HCT116 (cell line): ENCODE measurements around the gene DTNB. TPM values are rescaled to one million over a fixed set of nuclear protein-coding genes. Genes with fewer than 3 reads are reported as not detected.

ENCODE experiments used
- ATAC-seq: fragments of 200-7000 bp; cut with Tn5 transposase; 2 replicates; pipeline ENCODE4 v1.9.1; 2020; ENCODE audit warnings: mild to moderate bottlenecking, moderate library complexity
- BruUV-seq: library from RNA; stranded (reverse); fragments of 400-500 nt; replicated peaks from 2 replicates; lab custom pipeline; 2021; lab: Mats Ljungman, UMichigan
- CTCF ChIA-PET: fragments of 300-600 bp; sonication (Branson Sonifier 250); formaldehyde crosslinking; loops from one replicate; lab custom pipeline; 2021; ENCODE audit warnings: antibody characterized with exemption; lab: Charles Lee
- POLR2A ChIA-PET: fragments of 300-600, 350-600 bp; sonication (Branson Sonifier 250); formaldehyde crosslinking; loops from one replicate; lab custom pipeline; 2021; ENCODE audit warnings: antibody characterized with exemption; lab: Charles Lee
- RAD21 ChIA-PET, 2 experiments: fragments of 300-600 bp; sonication (Branson Sonifier 250); formaldehyde crosslinking; loops; one replicate each; lab custom pipeline; 2023; ENCODE audit warnings: low total read pairs in 2 of 2; ENCODE audit not compliant: uncharacterized antibody in 2 of 2, unreplicated experiment in 2 of 2, low non-redundant PET in 1 of 2; lab: Charles Lee
- DNase-seq: peaks from one replicate; pipeline ENCODE4 v3.0.0-alpha.2; 2010; ENCODE audit warnings: low read depth, low spot score
- H2AFZ ChIP-seq: fragments of 200-600 bp; shearing (Covaris generic), sonication (generic); 2 replicates; pipeline ENCODE4 v1.6.1; 2017; ENCODE audit warnings: low read depth, mixed run types, mixed read lengths, antibody characterized with exemption, low read length; ENCODE audit not compliant: poor library complexity, severe bottlenecking
- H3K27ac ChIP-seq: 2 replicates; pipeline ENCODE4 v1.5.1; 2012; ENCODE audit warnings: low read depth, low read length
- H3K27me3 ChIP-seq: fragments of 200-600 bp; sonication (generic); 2 replicates; pipeline ENCODE4 v1.6.1; 2016; ENCODE audit warnings: mixed run types, low read length, mixed read lengths; ENCODE audit not compliant: insufficient read depth
- H3K36me3 ChIP-seq, 2 experiments: fragments of 200-500 bp in 1 of 2; fragments of 200-600 bp in 1 of 2; sonication (Bioruptor generic) in 1 of 2; sonication (generic) in 1 of 2; 2 replicates each; pipeline versions ENCODE4 v1.5.1 to v1.6.1; 2014 to 2016; ENCODE audit warnings: low read length in 2 of 2, inconsistent platforms in 1 of 2, mixed read lengths in 1 of 2, mixed run types in 1 of 2; ENCODE audit not compliant: insufficient read depth in 2 of 2, control insufficient read depth in 1 of 2
- H3K4me1 ChIP-seq, 2 experiments: fragments of 200-600 bp in 1 of 2; sonication (generic) in 1 of 2; 2 replicates each; pipeline versions ENCODE4 v1.5.1 to v1.6.1; 2012 to 2017; ENCODE audit warnings: low read length in 2 of 2, inconsistent platforms in 1 of 2, mild to moderate bottlenecking in 1 of 2, mixed read lengths in 1 of 2, mixed run types in 1 of 2, moderate library complexity in 1 of 2; ENCODE audit not compliant: insufficient read depth in 2 of 2, control insufficient read depth in 1 of 2
- H3K4me2 ChIP-seq: fragments of 200-600 bp; sonication (generic); 2 replicates; pipeline ENCODE4 v1.6.1; 2017; ENCODE audit warnings: mixed run types, low read length, mixed read lengths
- H3K4me3 ChIP-seq, 2 experiments: fragments of 200-600 bp in 1 of 2; sonication (generic) in 1 of 2; replicated peaks in 1 of 2; 2 replicates each; pipeline ENCODE4 v1.5.1; 2011 to 2016; ENCODE audit warnings: low read length in 2 of 2, control low read depth in 1 of 2, low read depth in 1 of 2, mild to moderate bottlenecking in 1 of 2, mixed read lengths in 1 of 2, mixed run types in 1 of 2
- H3K79me2 ChIP-seq: fragments of 200-600 bp; sonication (generic); 2 replicates; pipeline ENCODE4 v1.6.1; 2017; ENCODE audit warnings: mild to moderate bottlenecking, mixed run types, low read length, moderate library complexity, mixed read lengths; ENCODE audit not compliant: insufficient read depth
- H3K9ac ChIP-seq: fragments of 200-600 bp; sonication (generic); 2 replicates; pipeline ENCODE4 v1.6.1; 2016; ENCODE audit warnings: low read length, mixed read lengths
- H3K9me2 ChIP-seq: fragments of 200-600 bp; sonication (generic), shearing (Covaris generic); 2 replicates; pipeline ENCODE4 v1.6.1; 2017; ENCODE audit warnings: mixed run types, mild to moderate bottlenecking, moderate library complexity; ENCODE audit not compliant: insufficient read depth
- H3K9me3 ChIP-seq, 2 experiments: fragments of 200-500 bp in 1 of 2; fragments of 200-600 bp in 1 of 2; sonication (Bioruptor generic) in 1 of 2; sonication (generic) in 1 of 2; 2 replicates each; pipeline ENCODE4 v1.6.1; 2014 to 2017; ENCODE audit warnings: low read length in 2 of 2, mixed read lengths in 2 of 2, inconsistent platforms in 1 of 2, low read depth in 1 of 2, mild to moderate bottlenecking in 1 of 2, mixed run types in 1 of 2, moderate library complexity in 1 of 2; ENCODE audit not compliant: control insufficient read depth in 1 of 2, insufficient read depth in 1 of 2
- H4K20me1 ChIP-seq: fragments of 200-600 bp; sonication (generic), shearing (Covaris generic); 2 replicates; pipeline ENCODE4 v1.6.1; 2017; ENCODE audit warnings: mixed run types, mild to moderate bottlenecking, moderate library complexity; ENCODE audit not compliant: insufficient read depth
- CBX3 ChIP-seq: IDR thresholded peaks from 2 replicates; pipeline ENCODE4 v1.6.1; 2012; ENCODE audit warnings: low read depth
- CTCF ChIP-seq, 3 experiments: fragments of 200-600 bp in 1 of 3; sonication (generic) in 1 of 3; IDR thresholded peaks in 2 of 3; conservative IDR thresholded peaks in 1 of 3; 2 replicates each; pipeline ENCODE4 v1.5.1; 2012 to 2017; ENCODE audit warnings: low read depth in 2 of 3, low read length in 2 of 3, antibody characterized with exemption in 1 of 3, borderline replicate concordance in 1 of 3, control low read depth in 1 of 3, mild to moderate bottlenecking in 1 of 3, mixed read lengths in 1 of 3, mixed run types in 1 of 3, moderate library complexity in 1 of 3; ENCODE audit not compliant: insufficient read depth in 1 of 3
- EGR1 ChIP-seq: IDR thresholded peaks from 2 replicates; pipeline ENCODE4 v1.6.1; 2012; ENCODE audit warnings: low read depth
- EZH2 ChIP-seq: fragments of 200-600 bp; sonication (generic); IDR thresholded peaks from 2 replicates; pipeline ENCODE4 v1.6.1; 2017; ENCODE audit warnings: antibody characterized with exemption, mixed run types
- EZH2phosphoT487 ChIP-seq: fragments of 200-600 bp; IDR thresholded peaks from 2 replicates; pipeline ENCODE4 v1.6.1; 2018; ENCODE audit warnings: antibody characterized with exemption, borderline replicate concordance
- JUND ChIP-seq: IDR thresholded peaks from 2 replicates; pipeline ENCODE4 v1.6.1; 2012
- POLR2A ChIP-seq: IDR thresholded peaks from 2 replicates; pipeline ENCODE4 v1.7.0; 2011; ENCODE audit warnings: borderline replicate concordance; ENCODE audit not compliant: insufficient read depth, insufficient read length; ENCODE audit errors: extremely low read depth
- POLR2AphosphoS5 ChIP-seq: IDR thresholded peaks from 2 replicates; pipeline ENCODE4 v1.6.1; 2011; ENCODE audit warnings: mild to moderate bottlenecking, low read depth, low read length, moderate library complexity
- SIN3A ChIP-seq: IDR thresholded peaks from 2 replicates; pipeline ENCODE4 v1.6.1; 2012; ENCODE audit warnings: low read depth
- SP1 ChIP-seq: IDR thresholded peaks from 2 replicates; pipeline ENCODE4 v1.6.1; 2012; ENCODE audit warnings: low read depth
- ZBTB33 ChIP-seq: IDR thresholded peaks from 2 replicates; pipeline ENCODE4 v1.6.1; 2011; ENCODE audit warnings: mild to moderate bottlenecking, low read length, moderate library complexity; ENCODE audit not compliant: insufficient replicate concordance; ENCODE audit errors: extremely low read depth
- ZFX ChIP-seq: fragments of 450-650 bp; IDR thresholded peaks from 2 replicates; pipeline ENCODE4 v1.6.1; 2017
- ZNF274 ChIP-seq: fragments of 200-500 bp; sonication (Bioruptor generic); IDR thresholded peaks from 2 replicates; pipeline ENCODE4 v1.6.1; 2014; ENCODE audit warnings: mild to moderate bottlenecking, low read depth, low read length, inconsistent platforms
- intact Hi-C: fragments of 100-400 bp; cut with micrococcal nuclease; formaldehyde crosslinking; loops from 2 replicates; pipeline ENCODE4 v1.10.0; 2022
- total RNA-seq: library from RNA; stranded (reverse); gene quantifications from one replicate; pipeline ENCODE4 v1.2.1, GENCODE V29; 2021; ENCODE audit not compliant: unreplicated experiment
- TF ChIP-seq, protein P1 (sequence below): IDR thresholded peaks from 2 replicates; pipeline ENCODE4 v1.6.1; 2012
- TF ChIP-seq, protein P2 (sequence below): IDR thresholded peaks from 2 replicates; pipeline ENCODE4 v1.6.1; 2012; ENCODE audit warnings: low read depth

DTNB gene
- total RNA-seq, 1 experiment from 2014 or later, result 30.2 TPM

DNA sequence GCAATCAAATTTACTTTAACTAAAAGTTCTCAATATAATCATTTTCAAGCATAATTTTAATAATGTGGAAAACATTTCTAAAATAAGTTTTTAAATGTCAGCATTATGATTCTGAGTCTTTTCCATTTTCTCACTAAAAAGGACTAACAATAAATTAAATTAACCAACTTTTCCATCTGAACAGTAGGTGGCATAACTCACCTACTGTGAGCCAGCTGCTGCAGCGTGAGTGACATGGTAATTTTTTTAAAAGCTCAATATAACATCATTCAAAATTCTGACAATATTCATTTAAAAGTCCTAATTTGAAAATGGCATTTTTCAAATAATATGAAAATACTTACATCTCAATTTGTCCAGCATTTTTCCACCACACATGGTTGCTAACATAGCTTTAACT is 66.5 kb downstream of the DTNB start (continued):
- peak; percentile 42 to 83 (median 62); a peak in 5 of 6 replicates for TF ChIP-seq CTCF (IDR thresholded peaks at IDR 0.05 in 2 of 3, conservative IDR thresholded peaks at IDR 0.05 in 1 of 3; ENCODE audit: borderline replicate concordance in 1 of 3, insufficient read depth in 1 of 3, low read depth in 2 of 3, low read length in 2 of 3)

GRCh38 chr2:25602333-25602723 is 71.0 kb downstream of the DTNB start:
- no peak overlapping the region for H2AFZ ChIP-seq
- no peaks in the 10 kb centered on the region for H3K36me3 ChIP-seq
- intact Hi-C loops, result no loop called here
- no peaks in the 10 kb centered on the region for H3K9me3 ChIP-seq
- H3K4me2 ChIP-seq, result no peak overlapping the region
- no peak for TF ChIP-seq ZFX
- TF ChIP-seq CBX3, result no peak
- TF ChIP-seq EZH2, result no peak
- TF ChIP-seq JUND, result no peak
- TF ChIP-seq EZH2phosphoT487, result no peak
- no peak for TF ChIP-seq ZNF274
- TF ChIP-seq, protein P1, sequence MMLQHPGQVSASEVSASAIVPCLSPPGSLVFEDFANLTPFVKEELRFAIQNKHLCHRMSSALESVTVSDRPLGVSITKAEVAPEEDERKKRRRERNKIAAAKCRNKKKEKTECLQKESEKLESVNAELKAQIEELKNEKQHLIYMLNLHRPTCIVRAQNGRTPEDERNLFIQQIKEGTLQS, result no peak
- TF ChIP-seq CTCF (IDR thresholded peaks at IDR 0.05 in 2 of 3, conservative IDR thresholded peaks at IDR 0.05 in 1 of 3; ENCODE audit: borderline replicate concordance in 1 of 3, insufficient read depth in 1 of 3, low read depth in 2 of 3, low read length in 2 of 3), result no peak
- TF ChIP-seq ZBTB33, result no peak
- TF ChIP-seq SP1, result no peak
- no peak for TF ChIP-seq EGR1
- TF ChIP-seq SIN3A, result no peak
- TF ChIP-seq POLR2A, result no peak
- TF ChIP-seq POLR2AphosphoS5, result no peak
- TF ChIP-seq, protein P2, sequence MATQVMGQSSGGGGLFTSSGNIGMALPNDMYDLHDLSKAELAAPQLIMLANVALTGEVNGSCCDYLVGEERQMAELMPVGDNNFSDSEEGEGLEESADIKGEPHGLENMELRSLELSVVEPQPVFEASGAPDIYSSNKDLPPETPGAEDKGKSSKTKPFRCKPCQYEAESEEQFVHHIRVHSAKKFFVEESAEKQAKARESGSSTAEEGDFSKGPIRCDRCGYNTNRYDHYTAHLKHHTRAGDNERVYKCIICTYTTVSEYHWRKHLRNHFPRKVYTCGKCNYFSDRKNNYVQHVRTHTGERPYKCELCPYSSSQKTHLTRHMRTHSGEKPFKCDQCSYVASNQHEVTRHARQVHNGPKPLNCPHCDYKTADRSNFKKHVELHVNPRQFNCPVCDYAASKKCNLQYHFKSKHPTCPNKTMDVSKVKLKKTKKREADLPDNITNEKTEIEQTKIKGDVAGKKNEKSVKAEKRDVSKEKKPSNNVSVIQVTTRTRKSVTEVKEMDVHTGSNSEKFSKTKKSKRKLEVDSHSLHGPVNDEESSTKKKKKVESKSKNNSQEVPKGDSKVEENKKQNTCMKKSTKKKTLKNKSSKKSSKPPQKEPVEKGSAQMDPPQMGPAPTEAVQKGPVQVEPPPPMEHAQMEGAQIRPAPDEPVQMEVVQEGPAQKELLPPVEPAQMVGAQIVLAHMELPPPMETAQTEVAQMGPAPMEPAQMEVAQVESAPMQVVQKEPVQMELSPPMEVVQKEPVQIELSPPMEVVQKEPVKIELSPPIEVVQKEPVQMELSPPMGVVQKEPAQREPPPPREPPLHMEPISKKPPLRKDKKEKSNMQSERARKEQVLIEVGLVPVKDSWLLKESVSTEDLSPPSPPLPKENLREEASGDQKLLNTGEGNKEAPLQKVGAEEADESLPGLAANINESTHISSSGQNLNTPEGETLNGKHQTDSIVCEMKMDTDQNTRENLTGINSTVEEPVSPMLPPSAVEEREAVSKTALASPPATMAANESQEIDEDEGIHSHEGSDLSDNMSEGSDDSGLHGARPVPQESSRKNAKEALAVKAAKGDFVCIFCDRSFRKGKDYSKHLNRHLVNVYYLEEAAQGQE, result no peak
- no peaks in the 10 kb centered on the region for H3K27me3 ChIP-seq
- no peak for ATAC-seq
- H3K4me1 ChIP-seq, result no peaks in the 10 kb centered on the region
- no peaks in the 10 kb centered on the region for H3K9me2 ChIP-seq
- ChIA-PET POLR2A (no interaction called here), CTCF (no interaction called here), RAD21 (no interaction called here)
- no peak overlapping the region for H3K4me3 ChIP-seq
- BruUV-seq, result no TSS peak
- no peaks in the 10 kb centered on the region for H4K20me1 ChIP-seq
- no peak overlapping the region for H3K9ac ChIP-seq
- H3K79me2 ChIP-seq, result no peaks in the 10 kb centered on the region
- DNase-seq, result no peak
- no peak overlapping the region for H3K27ac ChIP-seq
